ENCODE results near the gene MSH5. TPM values are rescaled to one million over a fixed set of nuclear protein-coding genes. Genes with fewer than 3 reads are reported as not detected.

MSH5 gene
- total and polyA plus RNA-seq, 2 of the 13 experiments (the other 11 are each of a cell fraction or from before 2014, with no cell fraction given): 10.2 to 38.7 TPM

- TF ChIP-seq, protein P1, sequence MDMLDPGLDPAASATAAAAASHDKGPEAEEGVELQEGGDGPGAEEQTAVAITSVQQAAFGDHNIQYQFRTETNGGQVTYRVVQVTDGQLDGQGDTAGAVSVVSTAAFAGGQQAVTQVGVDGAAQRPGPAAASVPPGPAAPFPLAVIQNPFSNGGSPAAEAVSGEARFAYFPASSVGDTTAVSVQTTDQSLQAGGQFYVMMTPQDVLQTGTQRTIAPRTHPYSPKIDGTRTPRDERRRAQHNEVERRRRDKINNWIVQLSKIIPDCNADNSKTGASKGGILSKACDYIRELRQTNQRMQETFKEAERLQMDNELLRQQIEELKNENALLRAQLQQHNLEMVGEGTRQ (IDR thresholded peaks at IDR 0.05; ENCODE audit: low read depth, low read length): no peak
- TF ChIP-seq, protein P1 (CRISPR knock-in tag; IDR thresholded peaks at IDR 0.05; ENCODE audit: borderline replicate concordance): no peak; the same call in 1 of the 2 replicates
- TF ChIP-seq GATAD1 (CRISPR knock-in tag; IDR thresholded peaks at IDR 0.05) (peak; percentile 58), KAT8 (CRISPR knock-in tag; IDR thresholded peaks at IDR 0.05) (peak; percentile 64; the same call in 1 of the 2 replicates), HNF4G (IDR thresholded peaks at IDR 0.05; ENCODE audit: borderline replicate concordance, low read depth, low read length) (no peak), HNF4G (CRISPR knock-in tag; IDR thresholded peaks at IDR 0.05; ENCODE audit: borderline replicate concordance, low read depth) (0 out of 2 replicates have a peak, but pooled peaks have one; percentile 38), CHD2 (IDR thresholded peaks at IDR 0.05; ENCODE audit: low read depth, low read length) (no peak), TFDP1 (CRISPR knock-in tag; IDR thresholded peaks at IDR 0.05; ENCODE audit: borderline replicate concordance) (no peak), WIZ (CRISPR knock-in tag; IDR thresholded peaks at IDR 0.05) (no peak), ZBTB2 (CRISPR knock-in tag; IDR thresholded peaks at IDR 0.05; ENCODE audit: low read depth) (no peak), POLR2AphosphoS5 (IDR thresholded peaks at IDR 0.05; ENCODE audit: low read depth, low read length) (no peak), ZNF446 (CRISPR knock-in tag; IDR thresholded peaks at IDR 0.05) (no peak), HHEX (CRISPR knock-in tag; IDR thresholded peaks at IDR 0.05) (no peak), ZBTB7B (CRISPR knock-in tag; IDR thresholded peaks at IDR 0.05) (no peak), ARNT (IDR thresholded peaks at IDR 0.05) (no peak), SIN3B (IDR thresholded peaks at IDR 0.05; ENCODE audit: low read length) (no peak), ZNF562 (CRISPR knock-in tag; IDR thresholded peaks at IDR 0.05; ENCODE audit: borderline replicate concordance) (no peak), PHB2 (IDR thresholded peaks at IDR 0.05; ENCODE audit: partially characterized antibody) (no peak), ZNF816 (CRISPR knock-in tag; IDR thresholded peaks at IDR 0.05; ENCODE audit: borderline replicate concordance) (no peak), THAP11 (CRISPR knock-in tag; IDR thresholded peaks at IDR 0.05) (peak; percentile 68; the same call in 1 of the 2 replicates), MEIS1 (CRISPR knock-in tag; IDR thresholded peaks at IDR 0.05; ENCODE audit: borderline replicate concordance) (no peak)
- TF ChIP-seq, protein P2, sequence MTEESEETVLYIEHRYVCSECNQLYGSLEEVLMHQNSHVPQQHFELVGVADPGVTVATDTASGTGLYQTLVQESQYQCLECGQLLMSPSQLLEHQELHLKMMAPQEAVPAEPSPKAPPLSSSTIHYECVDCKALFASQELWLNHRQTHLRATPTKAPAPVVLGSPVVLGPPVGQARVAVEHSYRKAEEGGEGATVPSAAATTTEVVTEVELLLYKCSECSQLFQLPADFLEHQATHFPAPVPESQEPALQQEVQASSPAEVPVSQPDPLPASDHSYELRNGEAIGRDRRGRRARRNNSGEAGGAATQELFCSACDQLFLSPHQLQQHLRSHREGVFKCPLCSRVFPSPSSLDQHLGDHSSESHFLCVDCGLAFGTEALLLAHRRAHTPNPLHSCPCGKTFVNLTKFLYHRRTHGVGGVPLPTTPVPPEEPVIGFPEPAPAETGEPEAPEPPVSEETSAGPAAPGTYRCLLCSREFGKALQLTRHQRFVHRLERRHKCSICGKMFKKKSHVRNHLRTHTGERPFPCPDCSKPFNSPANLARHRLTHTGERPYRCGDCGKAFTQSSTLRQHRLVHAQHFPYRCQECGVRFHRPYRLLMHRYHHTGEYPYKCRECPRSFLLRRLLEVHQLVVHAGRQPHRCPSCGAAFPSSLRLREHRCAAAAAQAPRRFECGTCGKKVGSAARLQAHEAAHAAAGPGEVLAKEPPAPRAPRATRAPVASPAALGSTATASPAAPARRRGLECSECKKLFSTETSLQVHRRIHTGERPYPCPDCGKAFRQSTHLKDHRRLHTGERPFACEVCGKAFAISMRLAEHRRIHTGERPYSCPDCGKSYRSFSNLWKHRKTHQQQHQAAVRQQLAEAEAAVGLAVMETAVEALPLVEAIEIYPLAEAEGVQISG (CRISPR knock-in tag; IDR thresholded peaks at IDR 0.05): no peak
- TF ChIP-seq, protein P3, sequence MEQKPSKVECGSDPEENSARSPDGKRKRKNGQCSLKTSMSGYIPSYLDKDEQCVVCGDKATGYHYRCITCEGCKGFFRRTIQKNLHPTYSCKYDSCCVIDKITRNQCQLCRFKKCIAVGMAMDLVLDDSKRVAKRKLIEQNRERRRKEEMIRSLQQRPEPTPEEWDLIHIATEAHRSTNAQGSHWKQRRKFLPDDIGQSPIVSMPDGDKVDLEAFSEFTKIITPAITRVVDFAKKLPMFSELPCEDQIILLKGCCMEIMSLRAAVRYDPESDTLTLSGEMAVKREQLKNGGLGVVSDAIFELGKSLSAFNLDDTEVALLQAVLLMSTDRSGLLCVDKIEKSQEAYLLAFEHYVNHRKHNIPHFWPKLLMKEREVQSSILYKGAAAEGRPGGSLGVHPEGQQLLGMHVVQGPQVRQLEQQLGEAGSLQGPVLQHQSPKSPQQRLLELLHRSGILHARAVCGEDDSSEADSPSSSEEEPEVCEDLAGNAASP (CRISPR knock-in tag; IDR thresholded peaks at IDR 0.05; ENCODE audit: borderline replicate concordance): no peak
Measured at GRCh38 chr6:31769684-31770371, 30.0 kb downstream of the MSH5 start (continued).

Measured in HepG2 (cell line).